Adrenal gland (tissue), 12 donors: ENCODE results near the gene CDH16. TPM values are rescaled to one million over a fixed set of nuclear protein-coding genes. Genes with fewer than 3 reads are reported as not detected.
A peak's percentile ranks its signal among the peaks of the same experiment; 100 is the strongest.

ENCODE experiments used
- DNase-seq, 7 donors: peaks; one replicate each; pipeline ENCODE4 v3.0.0-alpha.2; 2019 to 2020
- H3K27ac ChIP-seq, 5 donors: fragments of 200-600 bp; sonication (generic) in 4 of 5; 1 replicate in 3 of 5; 2 replicates in 2 of 5; pipeline versions ENCODE4 v1.5.1 to v1.8.0; 2016 to 2020; ENCODE audit warnings: mild to moderate bottlenecking in 1 of 5
- H3K27me3 ChIP-seq: fragments of 200-600 bp; 2 replicates; pipeline ENCODE4 v1.8.0; 2021
- H3K36me3 ChIP-seq, 2 donors: fragments of 200-600 bp; replicated peaks in 1 of 2; 1 replicate in 1 of 2; 2 replicates in 1 of 2; pipeline versions ENCODE4 v1.5.1 to v1.8.0; 2018 to 2022
- H3K4me1 ChIP-seq, 2 donors: fragments of 200-600 bp; replicated peaks in 1 of 2; 1 replicate in 1 of 2; 2 replicates in 1 of 2; pipeline versions ENCODE4 v1.5.1 to v1.8.0; 2018 to 2021
- H3K4me3 ChIP-seq, 4 donors: fragments of 200-600 bp; sonication (generic) in 3 of 4; one replicate each; pipeline ENCODE4 v1.5.1; 2016 to 2018
- H3K9me3 ChIP-seq, 3 donors: fragments of 200-600 bp; sonication (generic) in 1 of 3; replicated peaks in 1 of 3; 1 replicate in 2 of 3; 2 replicates in 1 of 3; pipeline versions ENCODE4 v1.5.1 to v1.8.0; 2016 to 2021
- POLR2A ChIP-seq, 2 donors: fragments of 450-650 bp; IDR thresholded peaks; one replicate each; pipeline ENCODE4 v1.6.1; 2017; ENCODE audit warnings: antibody characterized with exemption in 2 of 2, mild to moderate bottlenecking in 2 of 2, moderate library complexity in 1 of 2
- WGBS, 4 donors: extraction: QIAGEN DNeasy Blood & Tissue Kit in 2 of 4; methylation state at CpG; one replicate each; pipeline versions ENCODE4 v1.1.5 to v1.1.7; 2013 to 2017; 5-methylcytosine and 5-hydroxymethylcytosine counted together
- intact Hi-C, 2 donors: fragments of 100-400 bp; cut with DNase I; formaldehyde crosslinking; loops; one replicate each; pipeline versions ENCODE4 v1.14.1 to v1.15.0; 2022 to 2023
- polyA plus RNA-seq, 3 donors: library from polyadenylated mRNA; stranded (reverse); fragments of 200-250 nt in 2 of 3; fragments of 350-450 nt in 1 of 3; fragmentation: Illumina TruSeq in 1 of 3; extraction: RNeasy Lipid Tissue Mini Kit (QIAGEN cat#74804) in 1 of 3; gene quantifications; one replicate each; pipeline ENCODE4 v1.2.3, GENCODE V29; 2013 to 2014
- total RNA-seq, 9 donors: library from RNA; depleted of rRNA in 4 of 9; stranded (reverse); fragments of >200 nt in 4 of 9; fragments of 120-200 nt in 1 of 9; fragmentation: NEBNext Ultra II Directional in 1 of 9; extraction: Animal tissue kit (Norgen Biotek cat#: 25700) in 1 of 9; gene quantifications; one replicate each; pipeline versions ENCODE4 v1.1.0 to v1.2.4, GENCODE V29; 2013 to 2023
- TF ChIP-seq, protein P1 (sequence below), 6 experiments: fragments of 450-650 bp in 4 of 6; fragments of 200-600 bp in 2 of 6; sonication (generic) in 1 of 6; IDR thresholded peaks; 1 replicate in 5 of 6; 2 replicates in 1 of 6; pipeline versions ENCODE4 v1.5.1 to v1.8.0; 2016 to 2021; ENCODE audit warnings: antibody characterized with exemption in 6 of 6, mild to moderate bottlenecking in 2 of 6, moderate library complexity in 1 of 6
- donor health status: healthy with polysubstance abuse.
- donor health status: Bipolar disorder and iron deficiency.
- donor health status: DM: yes; HTN: yes; CAD: no.
- donor health status: DM: no; HTN: no; CAD: no.
- donor health status: DM: no; HTN: no; CAD: no.
- donor health status: DM: yes; HTN: yes; CAD: no.

CDH16 gene
- total and polyA plus RNA-seq, 12 donors, result 0.69 TPM; not detected in 11

DNA sequence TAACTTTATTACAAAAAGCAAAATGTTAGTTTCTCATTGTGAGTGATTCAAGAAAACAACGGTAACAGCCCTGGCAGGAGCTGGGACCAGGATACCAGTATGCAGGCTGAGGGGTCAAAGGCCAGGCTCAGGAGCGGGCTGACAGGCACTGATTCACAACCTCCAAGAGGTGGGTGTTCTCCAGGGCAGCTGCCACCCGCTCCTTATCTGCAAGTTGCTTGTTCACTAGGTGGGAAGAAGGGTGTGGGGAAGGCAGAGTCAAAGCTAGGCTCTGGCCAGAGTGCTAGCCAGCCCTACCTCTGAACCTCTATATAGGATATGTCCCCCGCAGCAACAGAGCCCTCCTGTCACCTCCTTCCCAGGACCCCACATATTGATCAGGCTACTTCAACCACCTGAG lies 13.4 kb upstream of the CDH16 start:
- Histone ChIP-seq H3K4me1 (peaks cover 26 to 42% of the 10 kb centered on the region in 2 donors), H3K9me3 (no peaks in the 10 kb centered on the region), H3K27me3 (no peaks in the 10 kb centered on the region), H3K27ac (no peak overlapping the region), H3K4me3 (no peak overlapping the region), H3K36me3 (peaks cover 0 to under 1% of the 10 kb centered on the region in 2 donors)
- DNase-seq, result no peak
- intact Hi-C loops, result loop anchor here in 1 of 2 donors (5.0 kb wide), 1 partner anchor 35 kb away; no protein-coding TSS in a partner anchor
- TF ChIP-seq, protein P1, sequence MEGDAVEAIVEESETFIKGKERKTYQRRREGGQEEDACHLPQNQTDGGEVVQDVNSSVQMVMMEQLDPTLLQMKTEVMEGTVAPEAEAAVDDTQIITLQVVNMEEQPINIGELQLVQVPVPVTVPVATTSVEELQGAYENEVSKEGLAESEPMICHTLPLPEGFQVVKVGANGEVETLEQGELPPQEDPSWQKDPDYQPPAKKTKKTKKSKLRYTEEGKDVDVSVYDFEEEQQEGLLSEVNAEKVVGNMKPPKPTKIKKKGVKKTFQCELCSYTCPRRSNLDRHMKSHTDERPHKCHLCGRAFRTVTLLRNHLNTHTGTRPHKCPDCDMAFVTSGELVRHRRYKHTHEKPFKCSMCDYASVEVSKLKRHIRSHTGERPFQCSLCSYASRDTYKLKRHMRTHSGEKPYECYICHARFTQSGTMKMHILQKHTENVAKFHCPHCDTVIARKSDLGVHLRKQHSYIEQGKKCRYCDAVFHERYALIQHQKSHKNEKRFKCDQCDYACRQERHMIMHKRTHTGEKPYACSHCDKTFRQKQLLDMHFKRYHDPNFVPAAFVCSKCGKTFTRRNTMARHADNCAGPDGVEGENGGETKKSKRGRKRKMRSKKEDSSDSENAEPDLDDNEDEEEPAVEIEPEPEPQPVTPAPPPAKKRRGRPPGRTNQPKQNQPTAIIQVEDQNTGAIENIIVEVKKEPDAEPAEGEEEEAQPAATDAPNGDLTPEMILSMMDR (IDR thresholded peaks at IDR 0.05), result no peak
- TF ChIP-seq POLR2A (IDR thresholded peaks at IDR 0.05), result no peak
- 82 to 88% (median 85%) methylated on average over 3 to 4 of the region's 4 CpGs for WGBS, 4 donors

DNA sequence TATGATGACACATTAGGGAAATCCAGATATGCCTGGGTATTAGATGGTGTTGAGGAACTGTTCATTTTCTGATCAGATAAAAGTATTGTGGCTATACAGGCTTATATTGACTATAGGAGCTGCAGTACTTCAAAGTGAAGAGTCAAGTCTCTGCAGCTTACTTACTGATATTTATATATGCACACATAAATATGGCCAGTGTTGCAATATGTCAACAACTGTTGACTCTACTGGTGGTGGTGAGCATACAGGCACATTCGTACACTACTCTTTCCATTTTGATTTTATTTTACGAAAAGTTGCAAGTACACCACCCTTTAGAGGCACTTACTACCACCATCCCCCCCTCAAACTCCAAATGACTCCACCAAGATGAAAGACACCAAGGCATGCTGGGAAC lies 13.0 kb upstream of the CDH16 start:
- WGBS, 4 donors, result 83 to 94% (median 91%) methylated on average over 2 of the region's 2 CpGs
- TF ChIP-seq POLR2A (IDR thresholded peaks at IDR 0.05), result no peak
- TF ChIP-seq, protein P1 (IDR thresholded peaks at IDR 0.05), result no peak
- no peak overlapping the region for H3K27ac ChIP-seq
- H3K4me1 ChIP-seq, result peaks cover 25 to 42% of the 10 kb centered on the region in 2 donors
- H3K9me3 ChIP-seq, result no peaks in the 10 kb centered on the region
- no peak for DNase-seq
- no peaks in the 10 kb centered on the region for H3K36me3 ChIP-seq
- H3K27me3 ChIP-seq, result no peaks in the 10 kb centered on the region
- intact Hi-C loops, result loop anchor here in 1 of 2 donors (5.0 kb wide), 1 partner anchor 34 kb away; no protein-coding TSS in a partner anchor
- no peak overlapping the region for H3K4me3 ChIP-seq

DNA sequence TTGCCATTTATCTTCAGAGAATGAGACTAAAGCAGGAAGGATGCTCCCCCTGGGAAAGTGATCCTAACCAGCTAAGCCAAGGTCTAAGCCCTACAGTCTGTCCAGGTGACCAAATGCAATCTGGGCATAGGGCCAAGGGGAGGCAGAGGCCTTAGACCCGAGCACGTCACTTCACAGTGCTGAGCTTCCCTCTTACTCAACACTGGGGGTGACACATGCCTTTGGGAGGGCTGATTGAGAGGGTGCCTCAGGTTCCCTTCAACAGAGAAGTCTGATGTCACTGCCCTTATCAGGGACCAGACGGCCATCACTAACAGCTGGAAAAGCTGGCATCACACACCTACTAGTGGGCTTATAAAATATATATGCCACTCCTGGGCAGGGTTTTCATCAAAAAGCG lies 11.5 kb upstream of the CDH16 start:
- TF ChIP-seq, protein P1 (IDR thresholded peaks at IDR 0.05), result no peak
- peak in 1 of 2 donors; percentile 17 for TF ChIP-seq POLR2A (IDR thresholded peaks at IDR 0.05)
- Histone ChIP-seq H3K36me3 (no peaks in the 10 kb centered on the region), H3K9me3 (no peaks in the 10 kb centered on the region), H3K4me3 (no peak overlapping the region), H3K27ac (peak overlapping the region in 1 of 5 donors; percentile 10), H3K4me1 (peaks cover 28 to 42% of the 10 kb centered on the region in 2 donors), H3K27me3 (no peaks in the 10 kb centered on the region)
- intact Hi-C loops, result loop anchor here in 1 of 2 donors (5.0 kb wide), 1 partner anchor 33 kb away; no protein-coding TSS in a partner anchor
- peak; percentile 43 to 84 (median 80) for DNase-seq
- 39 to 100% (median 52%) methylated on average over 1 to 4 of the region's 4 CpGs for WGBS, 4 donors

DNA sequence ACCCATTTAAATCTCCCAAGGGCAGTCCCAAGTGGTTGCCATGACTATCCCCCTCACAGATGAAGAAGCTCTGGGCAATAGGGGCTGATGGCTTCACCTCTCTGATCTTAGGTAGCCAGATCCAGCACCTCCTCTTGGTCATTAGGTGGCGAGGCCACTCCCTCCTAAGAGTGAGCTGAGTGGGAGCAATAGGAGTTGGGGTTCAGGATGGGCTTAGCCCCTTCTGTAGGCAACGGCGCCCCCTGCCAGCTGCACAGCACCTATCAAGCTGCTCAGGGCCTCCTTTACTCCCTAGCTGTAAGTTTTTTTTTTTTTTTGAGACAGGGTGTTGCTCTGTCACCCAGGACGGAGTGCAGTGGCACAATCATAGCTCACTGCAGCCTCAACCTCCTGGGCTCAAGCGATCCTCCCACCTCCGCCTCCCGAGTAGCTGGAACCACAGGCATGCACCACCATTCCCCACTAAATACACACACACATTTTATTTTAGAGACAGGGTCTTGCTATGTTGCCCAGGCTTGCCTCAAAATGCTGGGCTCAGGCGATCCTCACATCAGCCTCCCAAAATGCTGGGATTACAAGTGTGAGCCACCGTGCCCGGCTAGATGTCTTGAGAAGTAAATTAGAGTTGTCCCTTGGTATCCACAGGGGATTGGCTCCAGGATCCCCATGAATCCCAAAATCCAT lies 10.2 kb upstream of the CDH16 start:
- 74 to 83% (median 80%) methylated on average over 9 to 10 of the region's 10 CpGs for WGBS, 4 donors
- peak overlapping the region in 4 of 5 donors; percentile 0 to 70 (median 52) for H3K27ac ChIP-seq
- intact Hi-C loops, result no loop called here
- H3K27me3 ChIP-seq, result no peaks in the 10 kb centered on the region
- H3K36me3 ChIP-seq, result no peaks in the 10 kb centered on the region
- peak in 2 of 7 donors; percentile 42 to 58 for DNase-seq
- TF ChIP-seq, protein P1 (IDR thresholded peaks at IDR 0.05), result peak in 5 of 6 experiments; percentile 25 to 51 (median 47)
- TF ChIP-seq POLR2A (IDR thresholded peaks at IDR 0.05), result no peak
- H3K9me3 ChIP-seq, result no peaks in the 10 kb centered on the region
- H3K4me1 ChIP-seq, result peaks cover 29 to 43% of the 10 kb centered on the region in 2 donors
- no peak overlapping the region for H3K4me3 ChIP-seq
